H1 (cell line): ENCODE data around the gene NPR1. TPM values are rescaled to one million over a fixed set of nuclear protein-coding genes. Genes with fewer than 3 reads are reported as not detected.

Experiments
- USF2 ChIP-seq: IDR thresholded peaks from 2 replicates; pipeline ENCODE4 v1.6.1; 2011; ENCODE audit warnings: low read length, improper control_type of control experiment
- polyA plus RNA-seq, 7 experiments: library from polyadenylated mRNA; depleted of rRNA in 3 of 7; stranded (reverse) in 5 of 7; unstranded in 2 of 7; fragments of >200 nt in 5 of 7; fragments of 200-250 nt in 2 of 7; gene quantifications; 1 replicate in 5 of 7; 2 replicates in 1 of 7; 4 replicates in 1 of 7; pipeline versions ENCODE4 v1.2.1 to v1.2.3, GENCODE V29; 2011 to 2013; ENCODE audit warnings: missing spikeins in 2 of 7, mixed read lengths in 2 of 7
- total RNA-seq: library from RNA; stranded (reverse); fragmentation: NEBNext Ultra II Directional; extraction: Animal tissue kit (Norgen Biotek cat#: 25700); gene quantifications from 2 replicates; pipeline ENCODE4 v1.2.1, GENCODE V29; 2021

The NPR1 gene
- total and polyA plus RNA-seq, 2 of the 8 experiments (the other 6 are each of a cell fraction or from before 2014, with no cell fraction given): 11.7 to 13.2 TPM

GRCh38 chr1:153629343-153629665 is 49.2 kb upstream of the NPR1 start (continued):
- TF ChIP-seq USF2: no peak
